Measurements from ENCODE around the gene ST3GAL4.

The ST3GAL4 gene

GRCh38 chr11:126418887-126419286, 63.4 kb downstream of the ST3GAL4 start:
- TF ChIP-seq CTCF (IDR thresholded peaks at IDR 0.05): no peak
- Histone ChIP-seq H3K9me3 (no peaks in the 10 kb centered on the region), H3K27ac (no peak overlapping the region), H3K4me3 (ENCODE audit: low read depth in 1 of 2, low read length in 1 of 2) (no peak overlapping the region), H3K27me3 (no peaks in the 10 kb centered on the region), H3K4me1 (ENCODE audit: control insufficient read depth in 1 of 2, insufficient read depth in 1 of 2, low read depth in 1 of 2, low read length in 1 of 2) (peaks cover 6 to 10% of the 10 kb centered on the region in 2 experiments), H3K36me3 (peaks cover 21% of the 10 kb centered on the region)

- Histone ChIP-seq H3K27me3 (no peaks in the 10 kb centered on the region), H3K9me3 (no peaks in the 10 kb centered on the region), H3K36me3 (peaks cover 10% of the 10 kb centered on the region), H3K27ac (no peak overlapping the region), H3K4me3 (ENCODE audit: low read depth in 1 of 2, low read length in 1 of 2) (no peak overlapping the region), H3K4me1 (ENCODE audit: control insufficient read depth in 1 of 2, insufficient read depth in 1 of 2, low read depth in 1 of 2, low read length in 1 of 2) (peaks cover 6 to 10% of the 10 kb centered on the region in 2 experiments)
- no peak for TF ChIP-seq CTCF (IDR thresholded peaks at IDR 0.05)
Measured at GRCh38 chr11:126419801-126420697, 64.6 kb downstream of the ST3GAL4 start.

- Histone ChIP-seq H3K4me3 (ENCODE audit: low read depth in 1 of 2, low read length in 1 of 2) (no peak overlapping the region), H3K27ac (no peak overlapping the region), H3K27me3 (no peaks in the 10 kb centered on the region), H3K9me3 (no peaks in the 10 kb centered on the region), H3K36me3 (peaks cover 3% of the 10 kb centered on the region), H3K4me1 (ENCODE audit: control insufficient read depth in 1 of 2, insufficient read depth in 1 of 2, low read depth in 1 of 2, low read length in 1 of 2) (peaks cover 6 to 10% of the 10 kb centered on the region in 2 experiments)
- no peak for TF ChIP-seq CTCF (IDR thresholded peaks at IDR 0.05)
Measured at GRCh38 chr11:126420698-126421256, 65.3 kb downstream of the ST3GAL4 start.

- TF ChIP-seq CTCF (IDR thresholded peaks at IDR 0.05): no peak
- no peak overlapping the region for H3K4me3 ChIP-seq (ENCODE audit: low read depth in 1 of 2, low read length in 1 of 2)
Measured at GRCh38 chr11:126421271-126421671, 65.8 kb downstream of the ST3GAL4 start.

GRCh38 chr11:126422446-126422845, 67.0 kb downstream of the ST3GAL4 start:
- no peaks in the 10 kb centered on the region for H3K27me3 ChIP-seq
- no peaks in the 10 kb centered on the region for H3K36me3 ChIP-seq
- H3K27ac ChIP-seq: no peak overlapping the region
- no peaks in the 10 kb centered on the region for H3K9me3 ChIP-seq
- TF ChIP-seq CTCF (IDR thresholded peaks at IDR 0.05): no peak
- no peaks in the 10 kb centered on the region for H3K4me1 ChIP-seq (ENCODE audit: control insufficient read depth in 1 of 2, insufficient read depth in 1 of 2, low read depth in 1 of 2, low read length in 1 of 2)
- no peak overlapping the region for H3K4me3 ChIP-seq (ENCODE audit: low read depth in 1 of 2, low read length in 1 of 2)

More at GRCh38 chr11:126421271-126421671, 65.8 kb downstream of the ST3GAL4 start:
- Histone ChIP-seq H3K27me3 (no peaks in the 10 kb centered on the region), H3K4me1 (ENCODE audit: control insufficient read depth in 1 of 2, insufficient read depth in 1 of 2, low read depth in 1 of 2, low read length in 1 of 2) (peaks cover 3 to 7% of the 10 kb centered on the region in 2 experiments), H3K27ac (no peak overlapping the region), H3K9me3 (no peaks in the 10 kb centered on the region), H3K36me3 (no peaks in the 10 kb centered on the region)
